Measurements from ENCODE around the gene ERBB4.

DNA sequence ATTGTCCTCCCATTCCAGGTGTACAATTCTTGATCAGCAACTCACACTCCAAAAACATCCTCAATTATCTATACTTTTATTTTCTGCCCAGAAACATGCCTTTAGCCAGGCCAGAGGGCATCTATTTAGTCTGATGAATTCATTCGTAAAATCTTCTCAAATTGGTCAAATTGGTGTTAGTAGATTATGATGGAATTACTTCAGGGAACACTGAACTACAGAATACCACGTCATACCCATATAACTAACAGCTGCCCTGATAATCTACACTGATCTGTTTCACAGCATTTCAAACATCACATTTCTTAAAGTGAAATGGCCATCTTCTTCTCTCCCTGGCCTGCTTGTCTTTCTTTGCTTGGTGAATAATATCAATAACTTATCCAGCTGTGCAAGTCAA is 1140.8 kb downstream of the ERBB4 start:
- TF ChIP-seq POLR2A (IDR thresholded peaks at IDR 0.05; ENCODE audit: low read depth, low read length) (no peak), POLR2AphosphoS5 (IDR thresholded peaks at IDR 0.05; ENCODE audit: low read depth, low read length) (no peak)

Data from GM12891 (cell line).